Measurements from ENCODE around the gene PRDM16. TPM values are rescaled to one million over a fixed set of nuclear protein-coding genes. Genes with fewer than 3 reads are reported as not detected.

The PRDM16 gene
- total RNA-seq, 1 donor from 2014 or later = 0.79 TPM

- DNase-seq (ENCODE audit: low read depth) (no peak), FAIRE-seq (no peak)
- Histone ChIP-seq H3K36me3 (ENCODE audit: control insufficient read depth, insufficient read depth, low read length) (peaks cover 5% of the 10 kb centered on the region), H3K27me3 (ENCODE audit: control insufficient read depth, insufficient read depth, low read length) (no peaks in the 10 kb centered on the region), H3K4me3 (ENCODE audit: low read depth, low read length) (no peak overlapping the region)
- no peak for TF ChIP-seq CTCF (IDR thresholded peaks at IDR 0.05; ENCODE audit: insufficient read depth, low read length, severe bottlenecking)
Measured at GRCh38 chr1:3476666-3477065, 407.7 kb downstream of the PRDM16 start.

GRCh38 chr1:3477241-3477995 is 408.4 kb downstream of the PRDM16 start:
- H3K4me3 ChIP-seq (ENCODE audit: low read depth, low read length) = no peak overlapping the region
- H3K36me3 ChIP-seq (ENCODE audit: control insufficient read depth, insufficient read depth, low read length) = peaks cover 5% of the 10 kb centered on the region
- no peak for FAIRE-seq
- no peak for DNase-seq (ENCODE audit: low read depth)
- no peak for TF ChIP-seq CTCF (IDR thresholded peaks at IDR 0.05; ENCODE audit: insufficient read depth, low read length, severe bottlenecking)
- H3K27me3 ChIP-seq (ENCODE audit: control insufficient read depth, insufficient read depth, low read length) = no peaks in the 10 kb centered on the region

GRCh38 chr1:3478187-3478586 is 409.2 kb downstream of the PRDM16 start:
- FAIRE-seq = no peak
- no peak for DNase-seq (ENCODE audit: low read depth)
- TF ChIP-seq CTCF (IDR thresholded peaks at IDR 0.05; ENCODE audit: insufficient read depth, low read length, severe bottlenecking) = no peak
- Histone ChIP-seq H3K27me3 (ENCODE audit: control insufficient read depth, insufficient read depth, low read length) (no peaks in the 10 kb centered on the region), H3K4me3 (ENCODE audit: low read depth, low read length) (no peak overlapping the region), H3K36me3 (ENCODE audit: control insufficient read depth, insufficient read depth, low read length) (peaks cover 5% of the 10 kb centered on the region)

- TF ChIP-seq CTCF (IDR thresholded peaks at IDR 0.05; ENCODE audit: insufficient read depth, low read length, severe bottlenecking) = no peak
- H3K27me3 ChIP-seq (ENCODE audit: control insufficient read depth, insufficient read depth, low read length) = no peaks in the 10 kb centered on the region
- peaks cover 5% of the 10 kb centered on the region for H3K36me3 ChIP-seq (ENCODE audit: control insufficient read depth, insufficient read depth, low read length)
- no peak for DNase-seq (ENCODE audit: low read depth)
- no peak overlapping the region for H3K4me3 ChIP-seq (ENCODE audit: low read depth, low read length)
- no peak for FAIRE-seq
Measured at GRCh38 chr1:3479511-3480368, 410.7 kb downstream of the PRDM16 start.

GRCh38 chr1:3480369-3480719 is 411.3 kb downstream of the PRDM16 start:
- no peaks in the 10 kb centered on the region for H3K27me3 ChIP-seq (ENCODE audit: control insufficient read depth, insufficient read depth, low read length)
- no peak for TF ChIP-seq CTCF (IDR thresholded peaks at IDR 0.05; ENCODE audit: insufficient read depth, low read length, severe bottlenecking)
- peaks cover 5% of the 10 kb centered on the region for H3K36me3 ChIP-seq (ENCODE audit: control insufficient read depth, insufficient read depth, low read length)
- DNase-seq (ENCODE audit: low read depth) (no peak), FAIRE-seq (no peak)
- H3K4me3 ChIP-seq (ENCODE audit: low read depth, low read length) = no peak overlapping the region

All from bronchial epithelial cell (primary cell).